ENCODE measurements around the gene BIRC6.

DNA sequence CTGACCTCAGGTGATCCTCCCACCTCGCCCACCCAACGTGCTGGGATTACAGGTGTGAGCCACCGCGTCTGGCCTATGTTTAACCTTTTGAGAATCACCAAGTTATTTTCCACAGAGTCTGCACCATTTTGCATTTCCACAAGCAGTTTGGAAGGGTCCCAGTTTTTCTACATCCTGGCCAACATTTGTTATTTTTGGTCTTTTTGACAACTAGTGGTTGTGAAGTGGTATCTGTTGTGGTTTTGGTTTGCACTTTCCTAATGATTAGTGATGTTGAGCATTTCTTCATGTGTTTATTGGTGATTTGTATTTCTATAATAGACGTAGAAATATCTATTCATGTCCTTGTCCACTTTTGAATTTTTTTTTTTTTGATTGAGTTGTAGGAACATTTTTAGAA, 67.9 kb downstream of the BIRC6 start:
- TF ChIP-seq, protein P1, sequence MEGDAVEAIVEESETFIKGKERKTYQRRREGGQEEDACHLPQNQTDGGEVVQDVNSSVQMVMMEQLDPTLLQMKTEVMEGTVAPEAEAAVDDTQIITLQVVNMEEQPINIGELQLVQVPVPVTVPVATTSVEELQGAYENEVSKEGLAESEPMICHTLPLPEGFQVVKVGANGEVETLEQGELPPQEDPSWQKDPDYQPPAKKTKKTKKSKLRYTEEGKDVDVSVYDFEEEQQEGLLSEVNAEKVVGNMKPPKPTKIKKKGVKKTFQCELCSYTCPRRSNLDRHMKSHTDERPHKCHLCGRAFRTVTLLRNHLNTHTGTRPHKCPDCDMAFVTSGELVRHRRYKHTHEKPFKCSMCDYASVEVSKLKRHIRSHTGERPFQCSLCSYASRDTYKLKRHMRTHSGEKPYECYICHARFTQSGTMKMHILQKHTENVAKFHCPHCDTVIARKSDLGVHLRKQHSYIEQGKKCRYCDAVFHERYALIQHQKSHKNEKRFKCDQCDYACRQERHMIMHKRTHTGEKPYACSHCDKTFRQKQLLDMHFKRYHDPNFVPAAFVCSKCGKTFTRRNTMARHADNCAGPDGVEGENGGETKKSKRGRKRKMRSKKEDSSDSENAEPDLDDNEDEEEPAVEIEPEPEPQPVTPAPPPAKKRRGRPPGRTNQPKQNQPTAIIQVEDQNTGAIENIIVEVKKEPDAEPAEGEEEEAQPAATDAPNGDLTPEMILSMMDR (IDR thresholded peaks at IDR 0.05; ENCODE audit: insufficient read depth, low read length, poor library complexity, severe bottlenecking) = no peak
- no peak for TF ChIP-seq EZH2phosphoT487 (conservative IDR thresholded peaks at IDR 0.05; ENCODE audit: low read length)
